ENCODE data around the gene C1QTNF9B. TPM values are rescaled to one million over a fixed set of nuclear protein-coding genes. Genes with fewer than 3 reads are reported as not detected.
"Not testable (repeated sequence)": the region's sequence is repeated elsewhere in the genome, so short reads cannot be mapped to it uniquely, and the experiment has no call there.

C1QTNF9B gene
- total and polyA plus RNA-seq, 2 donors (not counting 1 experiment from before 2014, with no cell fraction given), result not detected

GRCh38 chr13:23941211-23941610 is 43.9 kb upstream of the C1QTNF9B start:
- DNase-seq, result no peak
- Mint-ChIP-seq H3K4me1 (no peaks in the 10 kb centered on the region), H3K9me3 (ENCODE audit: insufficient read depth) (peaks cover 3% of the 10 kb centered on the region), H3K27me3 (peaks cover 32% of the 10 kb centered on the region), H3K27ac (no peak overlapping the region), H3K4me3 (no peak overlapping the region)
- H3K4me2 ChIP-seq (replicated peaks; ENCODE audit: low read depth, low read length, poor library complexity, severe bottlenecking), result no peak overlapping the region
- H3K36me3 ChIP-seq (replicated peaks in 1 of 2; ENCODE audit: control extremely low read depth in 1 of 2, control insufficient read depth in 1 of 2, extremely low read depth in 1 of 2, insufficient read depth in 2 of 2, low read length in 1 of 2), result no peaks in the 10 kb centered on the region
- no peak overlapping the region for H3K4me3 ChIP-seq (ENCODE audit: control extremely low read depth in 1 of 5, extremely low read depth in 1 of 5, insufficient read depth in 1 of 5, low read depth in 2 of 5, low read length in 4 of 5)
- H3K27me3 ChIP-seq (replicated peaks in 1 of 4; ENCODE audit: control extremely low read depth in 1 of 4, control insufficient read depth in 3 of 4, insufficient read depth in 4 of 4, low read length in 3 of 4), result no peaks in the 10 kb centered on the region
- CTCF ChIA-PET, result no interaction called here
- no peaks in the 10 kb centered on the region for H3K79me2 ChIP-seq (ENCODE audit: control insufficient read depth, insufficient read depth, low read length)
- no peak overlapping the region for H3K27ac ChIP-seq (ENCODE audit: low read length in 2 of 2)
- no peak for ATAC-seq (ENCODE audit: low read depth)
- H4K20me1 ChIP-seq (ENCODE audit: control insufficient read depth, insufficient read depth, low read length, poor library complexity, severe bottlenecking), result no peaks in the 10 kb centered on the region
- H3K9ac ChIP-seq (ENCODE audit: low read length), result no peak overlapping the region
- WGBS (ENCODE audit: insufficient coverage), result no CpG with 5 or more reads among the region's 3 CpGs
- peaks cover 0 to 5% (median 1%) of the 10 kb centered on the region in 3 donors for H3K9me3 ChIP-seq (ENCODE audit: control extremely low read depth in 1 of 3, control insufficient read depth in 2 of 3, insufficient read depth in 1 of 3, low read length in 2 of 3)
- H2AFZ ChIP-seq (ENCODE audit: insufficient read depth, low read depth, low read length, poor library complexity, severe bottlenecking), result no peak overlapping the region
- no peak for TF ChIP-seq CTCF (IDR thresholded peaks at IDR 0.05)
- no peak for TF ChIP-seq EZH2 (IDR thresholded peaks at IDR 0.05; ENCODE audit: borderline replicate concordance, insufficient read depth, low read depth, low read length, poor library complexity, severe bottlenecking)
- POLR2A ChIA-PET, result no interaction called here
- intact Hi-C loops (cut with micrococcal nuclease), result no loop called here
- no peaks in the 10 kb centered on the region for H3K4me1 ChIP-seq (ENCODE audit: control insufficient read depth in 2 of 2, insufficient read depth in 2 of 2, low read length in 2 of 2)

- POLR2A ChIA-PET; H3K4me2 ChIP-seq (replicated peaks; ENCODE audit: low read depth, low read length, poor library complexity, severe bottlenecking); CTCF ChIA-PET; H2AFZ ChIP-seq (ENCODE audit: insufficient read depth, low read depth, low read length, poor library complexity, severe bottlenecking); H3K9me3 ChIP-seq (ENCODE audit: control extremely low read depth in 1 of 3, control insufficient read depth in 2 of 3, insufficient read depth in 1 of 3, low read length in 2 of 3); H3K79me2 ChIP-seq (ENCODE audit: control insufficient read depth, insufficient read depth, low read length); H3K9me3 Mint-ChIP-seq (ENCODE audit: insufficient read depth); DNase-seq; H3K4me3 Mint-ChIP-seq; H3K36me3 ChIP-seq (replicated peaks in 1 of 2; ENCODE audit: control extremely low read depth in 1 of 2, control insufficient read depth in 1 of 2, extremely low read depth in 1 of 2, insufficient read depth in 2 of 2, low read length in 1 of 2); H3K4me1 Mint-ChIP-seq; H3K27me3 ChIP-seq (replicated peaks in 1 of 4; ENCODE audit: control extremely low read depth in 1 of 4, control insufficient read depth in 3 of 4, insufficient read depth in 4 of 4, low read length in 3 of 4); H3K9ac ChIP-seq (ENCODE audit: low read length); H3K27ac ChIP-seq (ENCODE audit: low read length in 2 of 2); intact Hi-C loops (cut with micrococcal nuclease); H3K4me3 ChIP-seq (ENCODE audit: control extremely low read depth in 1 of 5, extremely low read depth in 1 of 5, insufficient read depth in 1 of 5, low read depth in 2 of 5, low read length in 4 of 5); H3K4me1 ChIP-seq (ENCODE audit: control insufficient read depth in 2 of 2, insufficient read depth in 2 of 2, low read length in 2 of 2); H3K27ac Mint-ChIP-seq; H4K20me1 ChIP-seq (ENCODE audit: control insufficient read depth, insufficient read depth, low read length, poor library complexity, severe bottlenecking); ATAC-seq (ENCODE audit: low read depth): not testable (repeated sequence)
- peaks cover 36% of the 10 kb centered on the region for H3K27me3 Mint-ChIP-seq
- 90% methylated on average over 3 of the region's 3 CpGs for whole genome bisulfite sequencing (ENCODE audit: insufficient coverage)
Measured at GRCh38 chr13:23939666-23940065, 42.4 kb upstream of the C1QTNF9B start.
